ENCODE measurements around the gene GSTM2.

- TF ChIP-seq, protein P1, sequence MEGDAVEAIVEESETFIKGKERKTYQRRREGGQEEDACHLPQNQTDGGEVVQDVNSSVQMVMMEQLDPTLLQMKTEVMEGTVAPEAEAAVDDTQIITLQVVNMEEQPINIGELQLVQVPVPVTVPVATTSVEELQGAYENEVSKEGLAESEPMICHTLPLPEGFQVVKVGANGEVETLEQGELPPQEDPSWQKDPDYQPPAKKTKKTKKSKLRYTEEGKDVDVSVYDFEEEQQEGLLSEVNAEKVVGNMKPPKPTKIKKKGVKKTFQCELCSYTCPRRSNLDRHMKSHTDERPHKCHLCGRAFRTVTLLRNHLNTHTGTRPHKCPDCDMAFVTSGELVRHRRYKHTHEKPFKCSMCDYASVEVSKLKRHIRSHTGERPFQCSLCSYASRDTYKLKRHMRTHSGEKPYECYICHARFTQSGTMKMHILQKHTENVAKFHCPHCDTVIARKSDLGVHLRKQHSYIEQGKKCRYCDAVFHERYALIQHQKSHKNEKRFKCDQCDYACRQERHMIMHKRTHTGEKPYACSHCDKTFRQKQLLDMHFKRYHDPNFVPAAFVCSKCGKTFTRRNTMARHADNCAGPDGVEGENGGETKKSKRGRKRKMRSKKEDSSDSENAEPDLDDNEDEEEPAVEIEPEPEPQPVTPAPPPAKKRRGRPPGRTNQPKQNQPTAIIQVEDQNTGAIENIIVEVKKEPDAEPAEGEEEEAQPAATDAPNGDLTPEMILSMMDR (IDR thresholded peaks at IDR 0.05), result no peak
- no peak for TF ChIP-seq POLR2A (IDR thresholded peaks at IDR 0.05)
Observed at GRCh38 chr1:109631513-109632505, 36.0 kb upstream of the GSTM2 start.

Data from heart left ventricle (tissue), 13 donors.